ENCODE data around the gene MAGI2.

Gene MAGI2

GRCh38 chr7:78479348-78479747 is 974.1 kb downstream of the MAGI2 start:
- no peak for DNase-seq (ENCODE audit: low spot score)

- DNase-seq (ENCODE audit: low spot score), result no peak
Observed at GRCh38 chr7:78476851-78477405, 976.5 kb downstream of the MAGI2 start.

GRCh38 chr7:78473571-78474301 is 979.7 kb downstream of the MAGI2 start:
- DNase-seq (ENCODE audit: low spot score), result no peak

- DNase-seq (ENCODE audit: low spot score), result no peak
Observed at GRCh38 chr7:78473021-78473420, 980.4 kb downstream of the MAGI2 start.

GRCh38 chr7:78472519-78472918 is 980.9 kb downstream of the MAGI2 start:
- no peak for DNase-seq (ENCODE audit: low spot score)

- no peak for DNase-seq (ENCODE audit: low spot score)
Observed at GRCh38 chr7:78465894-78466293, 987.6 kb downstream of the MAGI2 start.

GRCh38 chr7:78463039-78463438 is 990.4 kb downstream of the MAGI2 start:
- no peak for DNase-seq (ENCODE audit: low spot score)

GRCh38 chr7:78450706-78451105 is 1002.8 kb downstream of the MAGI2 start:
- DNase-seq (ENCODE audit: low spot score), result no peak

GRCh38 chr7:78448911-78449310 is 1004.6 kb downstream of the MAGI2 start:
- DNase-seq (ENCODE audit: low spot score), result no peak

- DNase-seq (ENCODE audit: low spot score), result no peak
Observed at GRCh38 chr7:78444267-78444666, 1009.2 kb downstream of the MAGI2 start.

- no peak for DNase-seq (ENCODE audit: low spot score)
Observed at GRCh38 chr7:78443811-78444210, 1009.7 kb downstream of the MAGI2 start.

- DNase-seq (ENCODE audit: low spot score), result no peak
Observed at GRCh38 chr7:78441737-78442136, 1011.7 kb downstream of the MAGI2 start.

- DNase-seq (ENCODE audit: low spot score), result no peak
Observed at GRCh38 chr7:78438433-78438832, 1015.0 kb downstream of the MAGI2 start.

GRCh38 chr7:78437118-78437517 is 1016.3 kb downstream of the MAGI2 start:
- DNase-seq (ENCODE audit: low spot score), result no peak

GRCh38 chr7:78435355-78435754 is 1018.1 kb downstream of the MAGI2 start:
- no peak for DNase-seq (ENCODE audit: low spot score)

GRCh38 chr7:78434281-78434680 is 1019.2 kb downstream of the MAGI2 start:
- DNase-seq (ENCODE audit: low spot score), result no peak

GRCh38 chr7:78433421-78433820 is 1020.0 kb downstream of the MAGI2 start:
- no peak for DNase-seq (ENCODE audit: low spot score)

- no peak for DNase-seq (ENCODE audit: low spot score)
Observed at GRCh38 chr7:78429878-78430277, 1023.6 kb downstream of the MAGI2 start.

- DNase-seq (ENCODE audit: low spot score), result no peak
Observed at GRCh38 chr7:78427209-78427608, 1026.3 kb downstream of the MAGI2 start.

GRCh38 chr7:78420001-78420400 is 1033.5 kb downstream of the MAGI2 start:
- DNase-seq (ENCODE audit: low spot score), result peak; percentile 61

- no peak for DNase-seq (ENCODE audit: low spot score)
Observed at GRCh38 chr7:78417180-78417853, 1036.2 kb downstream of the MAGI2 start.

- DNase-seq (ENCODE audit: low spot score), result no peak
Observed at GRCh38 chr7:78413568-78413967, 1039.9 kb downstream of the MAGI2 start.

- no peak for DNase-seq (ENCODE audit: low spot score)
Observed at GRCh38 chr7:78412216-78412858, 1041.1 kb downstream of the MAGI2 start.

Data from globus pallidus (tissue), 1 donor.